ENCODE data around the gene MAP2K5. TPM values are rescaled to one million over a fixed set of nuclear protein-coding genes. Genes with fewer than 3 reads are reported as not detected.

The MAP2K5 gene
- total RNA-seq, 1 donor from 2014 or later: 26.7 TPM

DNA sequence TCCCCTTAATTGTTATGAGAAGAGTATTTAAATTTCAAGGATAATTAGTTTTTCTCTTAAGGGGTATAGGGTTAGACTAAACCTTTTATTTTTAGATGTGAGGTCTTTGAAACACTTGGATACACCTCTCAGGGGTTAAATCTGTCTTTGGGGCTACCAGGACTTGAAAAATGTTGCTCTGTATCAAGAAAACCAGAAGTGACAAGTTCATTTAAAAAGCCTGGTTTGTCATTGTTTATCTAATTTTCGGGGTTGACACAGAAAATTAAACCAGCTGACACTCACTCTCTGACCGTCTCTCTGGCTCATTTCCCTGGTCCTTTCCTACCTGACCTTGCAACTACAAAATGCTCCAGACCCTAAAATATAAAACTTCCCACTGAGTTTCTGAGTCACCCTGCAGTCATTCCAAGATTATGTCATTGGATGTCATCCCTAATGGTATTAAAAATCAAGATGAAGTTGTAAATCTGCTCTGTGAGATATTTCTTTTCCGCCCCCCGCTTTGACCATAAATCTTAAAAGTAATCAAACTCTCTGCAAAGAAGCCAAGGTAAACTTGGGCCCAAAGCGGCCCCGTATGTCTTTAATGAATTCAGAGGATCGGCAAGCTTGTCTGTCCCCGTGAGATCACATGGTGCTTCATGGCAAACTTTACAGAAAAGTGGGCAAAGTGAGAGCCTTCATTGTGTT lies 249.9 kb downstream of the MAP2K5 start:
- TF ChIP-seq, protein P1, sequence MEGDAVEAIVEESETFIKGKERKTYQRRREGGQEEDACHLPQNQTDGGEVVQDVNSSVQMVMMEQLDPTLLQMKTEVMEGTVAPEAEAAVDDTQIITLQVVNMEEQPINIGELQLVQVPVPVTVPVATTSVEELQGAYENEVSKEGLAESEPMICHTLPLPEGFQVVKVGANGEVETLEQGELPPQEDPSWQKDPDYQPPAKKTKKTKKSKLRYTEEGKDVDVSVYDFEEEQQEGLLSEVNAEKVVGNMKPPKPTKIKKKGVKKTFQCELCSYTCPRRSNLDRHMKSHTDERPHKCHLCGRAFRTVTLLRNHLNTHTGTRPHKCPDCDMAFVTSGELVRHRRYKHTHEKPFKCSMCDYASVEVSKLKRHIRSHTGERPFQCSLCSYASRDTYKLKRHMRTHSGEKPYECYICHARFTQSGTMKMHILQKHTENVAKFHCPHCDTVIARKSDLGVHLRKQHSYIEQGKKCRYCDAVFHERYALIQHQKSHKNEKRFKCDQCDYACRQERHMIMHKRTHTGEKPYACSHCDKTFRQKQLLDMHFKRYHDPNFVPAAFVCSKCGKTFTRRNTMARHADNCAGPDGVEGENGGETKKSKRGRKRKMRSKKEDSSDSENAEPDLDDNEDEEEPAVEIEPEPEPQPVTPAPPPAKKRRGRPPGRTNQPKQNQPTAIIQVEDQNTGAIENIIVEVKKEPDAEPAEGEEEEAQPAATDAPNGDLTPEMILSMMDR (IDR thresholded peaks at IDR 0.05): no peak
- no peak for ATAC-seq (ENCODE audit: low read depth)
- Mint-ChIP-seq H3K36me3 (ENCODE audit: low read depth) (peaks cover 13% of the 10 kb centered on the region), H3K9me3 (peaks cover 4% of the 10 kb centered on the region), H3K4me1 (peaks cover 6% of the 10 kb centered on the region), H3K27me3 (no peaks in the 10 kb centered on the region), H3K4me3 (no peak overlapping the region), H3K27ac (no peak overlapping the region)
- ChIA-PET CTCF (interaction anchor here (0.5 to 1.3 kb wide), 2 partner anchors 32 to 336 kb away, joined by 3 read pairs; no protein-coding TSS in a partner anchor), POLR2A (no interaction called here)
- intact Hi-C loops (cut with micrococcal nuclease): no loop called here
- no peak for DNase-seq

GRCh38 chr15:67794832-67795574 lies 252.5 kb downstream of the MAP2K5 start:
- peaks cover 4% of the 10 kb centered on the region for H3K9me3 Mint-ChIP-seq
- intact Hi-C loops (cut with micrococcal nuclease): no loop called here
- CTCF ChIA-PET: no interaction called here
- DNase-seq (no peak), ATAC-seq (ENCODE audit: low read depth) (no peak)
- no peak overlapping the region for H3K27ac Mint-ChIP-seq
- H3K27me3 Mint-ChIP-seq: no peaks in the 10 kb centered on the region
- POLR2A ChIA-PET: no interaction called here
- TF ChIP-seq, protein P1 (IDR thresholded peaks at IDR 0.05): no peak
- H3K4me1 Mint-ChIP-seq: peaks cover 6% of the 10 kb centered on the region
- no peak overlapping the region for H3K4me3 Mint-ChIP-seq
- H3K36me3 Mint-ChIP-seq (ENCODE audit: low read depth): peaks cover 13% of the 10 kb centered on the region

DNA sequence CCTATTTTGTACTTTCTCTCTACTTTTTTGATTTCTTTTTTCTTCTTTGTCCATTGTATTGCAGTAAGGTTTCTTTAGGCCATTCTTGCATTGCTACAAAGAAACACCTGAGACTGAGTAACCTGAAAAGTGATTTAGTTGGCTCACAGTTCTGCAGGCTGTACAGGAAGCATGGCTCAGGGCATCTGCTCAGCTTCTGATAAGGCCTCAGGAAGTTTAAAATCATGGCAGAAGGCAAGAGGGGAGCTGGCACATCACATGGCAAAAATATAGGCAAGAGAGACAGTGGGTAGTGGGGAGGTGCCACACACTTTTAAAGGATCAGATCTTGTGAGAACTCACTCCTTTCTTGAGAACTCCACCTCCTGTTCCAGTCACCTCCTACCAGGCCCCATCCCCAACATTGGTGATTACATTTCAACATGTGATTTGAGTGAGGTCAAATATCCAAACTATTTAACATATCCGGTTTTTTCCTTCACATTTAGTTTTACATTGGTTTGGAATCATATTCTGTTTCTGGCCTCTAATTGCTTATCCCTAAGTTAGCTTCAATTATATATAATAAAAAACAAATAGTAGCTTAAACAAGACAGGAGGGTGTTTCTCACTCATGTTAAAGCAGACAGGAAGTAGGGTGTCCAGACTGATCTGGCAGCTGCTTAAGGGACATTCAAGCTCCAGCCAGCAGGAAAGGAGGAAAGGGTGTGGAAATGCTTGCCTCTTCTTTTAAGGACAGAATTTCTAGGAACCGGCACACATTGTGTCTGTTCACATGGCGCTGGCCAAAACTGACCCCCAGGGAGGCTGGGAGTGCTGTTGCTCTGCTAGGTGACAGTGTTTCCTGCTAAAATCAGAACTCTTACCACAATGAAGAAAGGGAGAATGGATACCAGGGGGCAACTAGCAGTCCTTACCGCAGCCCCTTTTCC lies 254.0 kb downstream of the MAP2K5 start:
- H3K36me3 Mint-ChIP-seq (ENCODE audit: low read depth): peaks cover 13% of the 10 kb centered on the region
- H3K27ac Mint-ChIP-seq: no peak overlapping the region
- ChIA-PET CTCF (no interaction called here), POLR2A (no interaction called here)
- H3K27me3 Mint-ChIP-seq: no peaks in the 10 kb centered on the region
- peaks cover 4% of the 10 kb centered on the region for H3K9me3 Mint-ChIP-seq
- intact Hi-C loops (cut with micrococcal nuclease): no loop called here
- DNase-seq: no peak
- TF ChIP-seq, protein P1 (IDR thresholded peaks at IDR 0.05): no peak
- peaks cover 6% of the 10 kb centered on the region for H3K4me1 Mint-ChIP-seq
- no peak for ATAC-seq (ENCODE audit: low read depth)
- no peak overlapping the region for H3K4me3 Mint-ChIP-seq

DNA sequence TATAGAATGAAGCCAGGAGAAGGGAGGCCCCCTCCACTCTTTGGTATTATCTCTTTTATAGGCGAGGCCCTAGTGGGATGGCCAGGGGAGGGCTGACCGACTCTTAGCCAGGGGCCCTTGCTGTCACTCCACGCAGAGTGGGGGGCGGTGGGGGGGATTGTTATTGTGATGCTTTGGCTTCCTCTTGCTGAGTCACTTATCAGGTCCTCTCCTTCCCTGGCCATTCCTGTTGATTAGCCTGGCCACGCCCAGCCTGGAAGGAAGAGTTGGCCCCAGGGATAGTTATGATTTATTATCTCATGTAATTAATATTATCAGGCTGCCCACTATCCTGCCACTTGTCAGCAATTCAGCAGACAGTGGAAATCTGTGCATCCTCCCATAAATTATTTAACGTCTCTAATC lies 257.3 kb downstream of the MAP2K5 start:
- peaks cover 14% of the 10 kb centered on the region for H3K4me1 Mint-ChIP-seq
- intact Hi-C loops (cut with micrococcal nuclease): no loop called here
- ATAC-seq (ENCODE audit: low read depth) (no peak), DNase-seq (no peak)
- H3K27me3 Mint-ChIP-seq: no peaks in the 10 kb centered on the region
- ChIA-PET CTCF (no interaction called here), POLR2A (no interaction called here)
- H3K27ac Mint-ChIP-seq: no peak overlapping the region
- no peak overlapping the region for H3K4me3 Mint-ChIP-seq
- peaks cover 3% of the 10 kb centered on the region for H3K9me3 Mint-ChIP-seq
- TF ChIP-seq, protein P1 (IDR thresholded peaks at IDR 0.05): no peak
- H3K36me3 Mint-ChIP-seq (ENCODE audit: low read depth): peaks cover 3% of the 10 kb centered on the region

GRCh38 chr15:67801142-67801541 lies 258.6 kb downstream of the MAP2K5 start:
- Mint-ChIP-seq H3K27me3 (no peaks in the 10 kb centered on the region), H3K4me1 (peaks cover 11% of the 10 kb centered on the region), H3K4me3 (no peak overlapping the region), H3K36me3 (ENCODE audit: low read depth) (peaks cover 3% of the 10 kb centered on the region), H3K9me3 (no peaks in the 10 kb centered on the region), H3K27ac (no peak overlapping the region)
- ATAC-seq (ENCODE audit: low read depth): no peak
- ChIA-PET CTCF (no interaction called here), POLR2A (no interaction called here)
- no peak for DNase-seq
- intact Hi-C loops (cut with micrococcal nuclease): no loop called here
- TF ChIP-seq, protein P1 (IDR thresholded peaks at IDR 0.05): no peak
